ENCODE results near the gene KAZN. TPM values are rescaled to one million over a fixed set of nuclear protein-coding genes. Genes with fewer than 3 reads are reported as not detected.

Gene KAZN
- total RNA-seq, 1 experiment from 2014 or later: 2.4 TPM

DNA sequence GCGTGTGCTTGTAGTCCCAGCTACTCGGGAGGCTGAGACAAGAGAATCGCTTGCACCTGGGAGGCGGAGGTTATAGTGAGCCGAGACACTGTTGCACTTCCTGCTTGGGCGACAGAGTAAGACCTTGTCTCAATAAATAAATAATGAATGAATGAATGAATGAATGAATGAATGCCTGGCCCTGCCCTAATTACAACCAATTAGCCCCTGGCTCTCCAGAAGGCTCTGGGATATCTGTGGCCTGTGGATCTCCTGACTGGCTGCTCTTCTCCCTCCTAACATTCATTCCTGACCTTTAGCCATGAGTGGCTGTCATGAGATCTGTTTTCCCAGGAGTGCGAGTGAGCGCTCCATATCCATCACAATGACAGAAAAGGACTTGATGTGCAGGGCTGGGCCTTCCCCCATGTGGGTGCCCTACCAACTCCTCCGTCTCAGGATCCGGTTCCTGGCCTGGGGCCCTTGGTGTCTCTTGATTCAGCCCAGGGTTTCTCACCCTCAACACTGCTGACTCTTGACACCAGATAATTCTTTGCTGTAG is 311.5 kb downstream of the KAZN start:
- DNase-seq: no peak
- ChIA-PET POLR2A (no interaction called here), CTCF (no interaction called here)
- Mint-ChIP-seq H3K27me3 (ENCODE audit: insufficient read depth, unreplicated experiment) (no peaks in the 10 kb centered on the region), H3K4me1 (ENCODE audit: low read depth, unreplicated experiment) (no peaks in the 10 kb centered on the region), H3K36me3 (ENCODE audit: insufficient read depth, unreplicated experiment) (no peaks in the 10 kb centered on the region), H3K4me3 (ENCODE audit: unreplicated experiment) (no peak overlapping the region), H3K27ac (ENCODE audit: unreplicated experiment) (no peak overlapping the region), H3K9me3 (ENCODE audit: unreplicated experiment) (no peaks in the 10 kb centered on the region)
- no TSS peak for BruUV-seq (replicated peaks)
- Histone ChIP-seq H3K36me3 (ENCODE audit: control insufficient read depth, insufficient read depth, low read length) (no peaks in the 10 kb centered on the region), H3K27me3 (replicated peaks; ENCODE audit: control insufficient read depth, insufficient read depth, low read length) (no peaks in the 10 kb centered on the region), H3K4me3 (ENCODE audit: low read depth, low read length) (no peak overlapping the region), H3K9me3 (no peaks in the 10 kb centered on the region), H3K4me1 (peaks cover 9% of the 10 kb centered on the region; the same call in 1 of the 2 replicates)
- TF ChIP-seq, protein P1, sequence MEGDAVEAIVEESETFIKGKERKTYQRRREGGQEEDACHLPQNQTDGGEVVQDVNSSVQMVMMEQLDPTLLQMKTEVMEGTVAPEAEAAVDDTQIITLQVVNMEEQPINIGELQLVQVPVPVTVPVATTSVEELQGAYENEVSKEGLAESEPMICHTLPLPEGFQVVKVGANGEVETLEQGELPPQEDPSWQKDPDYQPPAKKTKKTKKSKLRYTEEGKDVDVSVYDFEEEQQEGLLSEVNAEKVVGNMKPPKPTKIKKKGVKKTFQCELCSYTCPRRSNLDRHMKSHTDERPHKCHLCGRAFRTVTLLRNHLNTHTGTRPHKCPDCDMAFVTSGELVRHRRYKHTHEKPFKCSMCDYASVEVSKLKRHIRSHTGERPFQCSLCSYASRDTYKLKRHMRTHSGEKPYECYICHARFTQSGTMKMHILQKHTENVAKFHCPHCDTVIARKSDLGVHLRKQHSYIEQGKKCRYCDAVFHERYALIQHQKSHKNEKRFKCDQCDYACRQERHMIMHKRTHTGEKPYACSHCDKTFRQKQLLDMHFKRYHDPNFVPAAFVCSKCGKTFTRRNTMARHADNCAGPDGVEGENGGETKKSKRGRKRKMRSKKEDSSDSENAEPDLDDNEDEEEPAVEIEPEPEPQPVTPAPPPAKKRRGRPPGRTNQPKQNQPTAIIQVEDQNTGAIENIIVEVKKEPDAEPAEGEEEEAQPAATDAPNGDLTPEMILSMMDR (IDR thresholded peaks at IDR 0.05; ENCODE audit: insufficient read depth in 1 of 2, low read depth in 1 of 2, low read length in 1 of 2, severe bottlenecking in 1 of 2, unreplicated experiment in 1 of 2): no peak
- intact Hi-C loops (cut with micrococcal nuclease; ENCODE audit: unreplicated experiment): no loop called here

DNA sequence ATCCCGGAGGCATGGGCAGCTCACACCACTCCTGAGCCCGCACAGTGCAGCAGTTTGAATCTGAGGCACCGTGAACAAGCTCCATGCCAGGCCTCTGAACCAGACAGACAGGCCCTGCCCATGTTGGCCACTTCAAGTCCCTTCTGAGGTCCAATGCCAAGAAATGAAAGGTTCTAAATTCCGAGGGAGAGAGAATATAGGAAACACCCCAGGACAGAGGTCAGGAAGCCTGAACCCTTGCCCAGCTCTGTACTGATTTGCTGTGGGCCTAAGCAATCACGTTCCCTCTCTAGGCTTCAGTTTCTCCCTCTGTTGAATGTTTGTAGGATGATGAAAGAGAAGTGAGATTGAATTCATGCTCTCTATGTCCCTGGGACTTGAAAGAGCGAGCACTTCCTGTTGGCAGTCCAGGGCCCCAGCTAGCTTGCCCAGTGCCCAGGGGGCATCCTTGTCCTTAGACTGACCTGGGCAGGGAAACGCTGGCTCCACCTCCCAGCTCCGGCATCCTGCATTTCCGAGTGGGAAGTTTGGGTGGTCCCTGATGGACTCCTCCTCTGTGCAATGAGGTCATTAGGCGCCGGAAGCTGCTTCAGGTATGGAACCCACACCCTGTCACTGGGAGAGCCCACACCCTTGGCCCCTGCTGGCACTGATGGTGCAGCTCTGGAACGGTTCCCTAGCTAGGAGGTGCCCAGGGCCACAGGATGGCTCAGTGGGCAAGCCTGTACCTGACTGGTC is 312.7 kb downstream of the KAZN start:
- Histone ChIP-seq H3K9me3 (no peaks in the 10 kb centered on the region), H3K27me3 (replicated peaks; ENCODE audit: control insufficient read depth, insufficient read depth, low read length) (no peaks in the 10 kb centered on the region), H3K36me3 (ENCODE audit: control insufficient read depth, insufficient read depth, low read length) (no peaks in the 10 kb centered on the region), H3K4me1 (peaks cover 9% of the 10 kb centered on the region; the same call in 1 of the 2 replicates), H3K4me3 (ENCODE audit: low read depth, low read length) (no peak overlapping the region)
- ChIA-PET CTCF (no interaction called here), POLR2A (no interaction called here)
- no peak for DNase-seq
- no peaks in the 10 kb centered on the region for H3K4me1 Mint-ChIP-seq (ENCODE audit: low read depth, unreplicated experiment)
- no peak overlapping the region for H3K27ac Mint-ChIP-seq (ENCODE audit: unreplicated experiment)
- no peak overlapping the region for H3K4me3 Mint-ChIP-seq (ENCODE audit: unreplicated experiment)
- TF ChIP-seq, protein P1 (IDR thresholded peaks at IDR 0.05; ENCODE audit: insufficient read depth in 1 of 2, low read depth in 1 of 2, low read length in 1 of 2, severe bottlenecking in 1 of 2, unreplicated experiment in 1 of 2): no peak
- H3K9me3 Mint-ChIP-seq (ENCODE audit: unreplicated experiment): no peaks in the 10 kb centered on the region
- BruUV-seq (replicated peaks): no TSS peak
- intact Hi-C loops (cut with micrococcal nuclease; ENCODE audit: unreplicated experiment): no loop called here
- H3K36me3 Mint-ChIP-seq (ENCODE audit: insufficient read depth, unreplicated experiment): no peaks in the 10 kb centered on the region
- H3K27me3 Mint-ChIP-seq (ENCODE audit: insufficient read depth, unreplicated experiment): no peaks in the 10 kb centered on the region

DNA sequence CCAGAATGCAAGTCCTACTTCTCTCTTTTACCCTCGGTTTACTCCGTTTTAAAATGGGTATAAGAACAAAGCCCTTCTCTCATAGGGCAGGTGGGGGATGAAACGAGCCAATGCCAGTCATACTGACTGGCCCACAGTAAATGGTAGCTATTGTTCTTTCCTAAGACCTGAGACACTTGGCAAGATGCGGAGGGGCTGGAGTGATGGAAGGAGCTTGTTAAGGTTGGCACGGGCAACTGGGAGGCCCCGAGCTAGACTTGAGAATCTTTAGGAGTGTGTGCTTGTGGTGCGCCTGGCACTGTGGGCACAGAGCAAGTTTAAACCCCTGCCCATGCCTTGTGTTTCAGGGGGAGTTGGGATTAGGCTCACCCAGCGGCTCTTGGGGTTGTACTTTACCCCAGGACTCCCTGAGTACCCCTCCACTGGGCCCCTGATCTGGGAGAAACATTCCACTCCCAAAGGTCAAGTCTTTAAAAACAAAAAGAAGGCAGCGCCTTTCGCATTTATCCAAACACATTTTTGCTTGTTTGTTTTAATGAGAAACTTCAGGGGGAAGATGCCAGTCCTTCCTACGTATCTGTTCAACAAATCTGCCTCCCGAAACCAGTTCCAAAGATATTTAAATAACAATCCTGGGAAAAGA is 314.5 kb downstream of the KAZN start:
- Histone ChIP-seq H3K27me3 (replicated peaks; ENCODE audit: control insufficient read depth, insufficient read depth, low read length) (no peaks in the 10 kb centered on the region), H3K9me3 (no peaks in the 10 kb centered on the region), H3K4me1 (peaks cover 9% of the 10 kb centered on the region; the same call in 1 of the 2 replicates), H3K36me3 (ENCODE audit: control insufficient read depth, insufficient read depth, low read length) (no peaks in the 10 kb centered on the region), H3K4me3 (ENCODE audit: low read depth, low read length) (no peak overlapping the region)
- no peak overlapping the region for H3K4me3 Mint-ChIP-seq (ENCODE audit: unreplicated experiment)
- peaks cover 2% of the 10 kb centered on the region for H3K27me3 Mint-ChIP-seq (ENCODE audit: insufficient read depth, unreplicated experiment)
- ChIA-PET POLR2A (no interaction called here), CTCF (no interaction called here)
- DNase-seq: no peak
- no peak overlapping the region for H3K27ac Mint-ChIP-seq (ENCODE audit: unreplicated experiment)
- no peaks in the 10 kb centered on the region for H3K36me3 Mint-ChIP-seq (ENCODE audit: insufficient read depth, unreplicated experiment)
- TF ChIP-seq, protein P1 (IDR thresholded peaks at IDR 0.05; ENCODE audit: insufficient read depth in 1 of 2, low read depth in 1 of 2, low read length in 1 of 2, severe bottlenecking in 1 of 2, unreplicated experiment in 1 of 2): no peak
- no TSS peak for BruUV-seq (replicated peaks)
- intact Hi-C loops (cut with micrococcal nuclease; ENCODE audit: unreplicated experiment): no loop called here
- no peaks in the 10 kb centered on the region for H3K9me3 Mint-ChIP-seq (ENCODE audit: unreplicated experiment)
- H3K4me1 Mint-ChIP-seq (ENCODE audit: low read depth, unreplicated experiment): no peaks in the 10 kb centered on the region

Data from Caco-2 (cell line).